Prostate gland (tissue), 2 donors: Measurements from ENCODE around the gene CARD19.

Source experiments
- POLR2A ChIP-seq: fragments of 450-650 bp; IDR thresholded peaks from one replicate; pipeline ENCODE4 v1.6.1; 2016; ENCODE audit warnings: antibody characterized with exemption, mild to moderate bottlenecking
- POLR2AphosphoS5 ChIP-seq: sonication (generic); formaldehyde crosslinking; IDR thresholded peaks from one replicate; pipeline ENCODE4 v1.6.1; 2017; ENCODE audit warnings: antibody characterized with exemption
- TF ChIP-seq, protein P1 (sequence below), 4 experiments: fragments of 200-600 bp in 2 of 4; fragments of 450-650 bp in 2 of 4; sonication (generic) in 2 of 4; IDR thresholded peaks; 1 replicate in 3 of 4; 2 replicates in 1 of 4; pipeline ENCODE4 v1.5.1; 2016 to 2019; ENCODE audit warnings: antibody characterized with exemption in 4 of 4, mild to moderate bottlenecking in 2 of 4, moderate library complexity in 2 of 4

DNA sequence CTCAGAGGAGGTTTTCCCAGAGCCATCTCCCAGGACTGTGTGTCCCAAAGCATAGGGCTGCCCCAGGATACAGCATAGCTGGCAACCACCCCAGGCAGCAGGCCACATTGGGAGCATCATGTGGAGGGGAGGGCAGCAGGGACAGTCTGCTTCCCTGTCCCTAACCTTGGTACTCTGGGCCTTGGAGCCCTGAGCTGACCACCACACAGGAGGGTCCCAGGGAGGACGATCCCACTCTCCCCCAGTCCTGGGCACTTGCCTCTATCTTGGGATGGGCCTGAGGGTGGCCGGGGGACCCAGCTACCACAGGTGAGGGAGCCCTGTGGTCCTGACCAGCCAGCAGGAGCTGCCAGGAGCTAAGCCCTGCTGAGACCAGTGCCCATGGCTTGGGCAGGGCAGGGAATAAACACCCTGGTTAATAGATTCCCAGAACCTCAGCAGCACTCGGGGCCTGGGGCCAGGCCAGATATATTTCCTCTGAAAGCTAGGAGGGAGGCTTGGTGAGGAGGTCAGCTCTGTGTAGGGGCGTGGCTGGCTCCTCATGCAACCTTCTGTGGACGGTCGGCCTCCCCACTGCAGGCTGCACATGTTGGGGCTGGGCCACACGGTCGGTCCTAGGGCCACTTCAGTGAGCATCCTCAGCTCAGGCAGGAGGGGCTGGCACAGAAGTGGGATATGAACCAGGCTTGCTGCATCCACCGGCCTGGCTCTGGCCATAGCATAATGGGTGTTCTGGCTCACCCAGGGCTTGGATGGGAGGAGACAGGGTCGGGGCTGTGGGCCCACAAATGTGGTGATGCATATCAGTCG lies 33.9 kb downstream of the CARD19 start:
- TF ChIP-seq, protein P1, sequence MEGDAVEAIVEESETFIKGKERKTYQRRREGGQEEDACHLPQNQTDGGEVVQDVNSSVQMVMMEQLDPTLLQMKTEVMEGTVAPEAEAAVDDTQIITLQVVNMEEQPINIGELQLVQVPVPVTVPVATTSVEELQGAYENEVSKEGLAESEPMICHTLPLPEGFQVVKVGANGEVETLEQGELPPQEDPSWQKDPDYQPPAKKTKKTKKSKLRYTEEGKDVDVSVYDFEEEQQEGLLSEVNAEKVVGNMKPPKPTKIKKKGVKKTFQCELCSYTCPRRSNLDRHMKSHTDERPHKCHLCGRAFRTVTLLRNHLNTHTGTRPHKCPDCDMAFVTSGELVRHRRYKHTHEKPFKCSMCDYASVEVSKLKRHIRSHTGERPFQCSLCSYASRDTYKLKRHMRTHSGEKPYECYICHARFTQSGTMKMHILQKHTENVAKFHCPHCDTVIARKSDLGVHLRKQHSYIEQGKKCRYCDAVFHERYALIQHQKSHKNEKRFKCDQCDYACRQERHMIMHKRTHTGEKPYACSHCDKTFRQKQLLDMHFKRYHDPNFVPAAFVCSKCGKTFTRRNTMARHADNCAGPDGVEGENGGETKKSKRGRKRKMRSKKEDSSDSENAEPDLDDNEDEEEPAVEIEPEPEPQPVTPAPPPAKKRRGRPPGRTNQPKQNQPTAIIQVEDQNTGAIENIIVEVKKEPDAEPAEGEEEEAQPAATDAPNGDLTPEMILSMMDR (IDR thresholded peaks at IDR 0.05), result no peak
- no peak for TF ChIP-seq POLR2A
- no peak for TF ChIP-seq POLR2AphosphoS5
